GM12878 (cell line): ENCODE measurements around the gene ADGRV1. TPM values are rescaled to one million over a fixed set of nuclear protein-coding genes. Genes with fewer than 3 reads are reported as not detected.

Source experiments
- ATAC-seq: fragments of 200-7000 bp; cut with Tn5 transposase; 3 replicates; pipeline ENCODE4 v1.9.1; 2020; ENCODE audit warnings: mild to moderate bottlenecking, moderate library complexity
- BruUV-seq: library from RNA; stranded (reverse); fragments of 400-500 nt; replicated peaks from 2 replicates; lab custom pipeline; 2021; lab: Mats Ljungman, UMichigan
- CTCF ChIA-PET: fragments of 300-600 bp; sonication (Branson Sonifier 250); formaldehyde crosslinking; extraction: SDS; loops from one replicate; lab custom pipeline; 2021; ENCODE audit warnings: inconsistent platforms; lab: Yijun Ruan, JAX
- POLR2A ChIA-PET: fragments of 350-600 bp; formaldehyde crosslinking; extraction: SDS; loops from one replicate; lab custom pipeline; 2021; ENCODE audit warnings: inconsistent platforms; lab: Charles Lee
- RAD21 ChIA-PET: fragments of 300-600 bp; sonication (Branson Sonifier 250); formaldehyde crosslinking; loops from one replicate; lab custom pipeline; 2023; ENCODE audit warnings: antibody characterized with exemption; ENCODE audit not compliant: unreplicated experiment; lab: Charles Lee
- SMC1A ChIA-PET: fragments of 300-600 bp; sonication (Branson Sonifier 250); formaldehyde crosslinking; loops from one replicate; lab custom pipeline; 2023; ENCODE audit not compliant: unreplicated experiment, uncharacterized antibody; lab: Charles Lee
- DNase-seq: peaks from one replicate; pipeline ENCODE4 v3.0.0-alpha.2; 2011; ENCODE audit warnings: low read depth, low spot score
- FAIRE-seq: peaks from 3 replicates; lab custom pipeline; 2011; peaks lifted over from hg19 to GRCh38; lab: Jason Lieb, UNC
- H2AFZ ChIP-seq: 2 replicates; pipeline ENCODE4 v1.6.0; 2011; ENCODE audit warnings: low read depth, low read length, control low read depth; ENCODE audit not compliant: control insufficient read depth
- H3K27ac ChIP-seq: 2 replicates; pipeline ENCODE4 v1.5.1; 2011; ENCODE audit warnings: control low read depth; ENCODE audit not compliant: control insufficient read depth, insufficient read depth
- H3K27me3 ChIP-seq, 2 experiments: replicated peaks in 1 of 2; 2 replicates each; pipeline versions ENCODE4 v1.6.0 to v1.6.1; 2011; ENCODE audit warnings: low read length in 1 of 2; ENCODE audit not compliant: control insufficient read depth in 2 of 2, insufficient read depth in 2 of 2
- H3K36me3 ChIP-seq, 2 experiments: 2 replicates each; pipeline ENCODE4 v1.5.1; 2011; ENCODE audit warnings: low read length in 1 of 2; ENCODE audit not compliant: control insufficient read depth in 2 of 2, insufficient read depth in 2 of 2
- H3K4me1 ChIP-seq: 2 replicates; pipeline ENCODE4 v1.6.1; 2011; ENCODE audit warnings: mild to moderate bottlenecking, low read length, moderate library complexity, mixed read lengths; ENCODE audit not compliant: control insufficient read depth, insufficient read depth
- H3K4me2 ChIP-seq: 2 replicates; pipeline ENCODE4 v1.6.0; 2011; ENCODE audit warnings: control low read depth; ENCODE audit not compliant: control insufficient read depth, insufficient read depth
- H3K4me3 ChIP-seq: fragments of 200-600 bp; sonication (generic); 2 replicates; pipeline ENCODE4 v1.5.1; 2016
- H3K79me2 ChIP-seq: 2 replicates; pipeline ENCODE4 v1.6.0; 2011; ENCODE audit warnings: low read length; ENCODE audit not compliant: control insufficient read depth, insufficient read depth
- H3K9ac ChIP-seq: 2 replicates; pipeline ENCODE4 v1.8.0; 2011; ENCODE audit warnings: low read length, control low read depth, mixed read lengths; ENCODE audit not compliant: control insufficient read depth, insufficient read depth
- H3K9me3 ChIP-seq: replicated peaks from 3 replicates; pipeline ENCODE4 v1.5.1; 2011; ENCODE audit warnings: mild to moderate bottlenecking, low read length; ENCODE audit not compliant: control insufficient read depth, insufficient read depth
- H4K20me1 ChIP-seq: 2 replicates; pipeline ENCODE4 v1.6.0; 2011; ENCODE audit not compliant: control insufficient read depth, insufficient read depth
- ATF7 ChIP-seq: fragments of 450-650 bp; IDR thresholded peaks from 2 replicates; pipeline ENCODE4 v1.6.1; 2016; ENCODE audit warnings: low read depth, mild to moderate bottlenecking
- BCL11A ChIP-seq: IDR thresholded peaks from 2 replicates; pipeline ENCODE4 v1.6.1; 2011; ENCODE audit warnings: low read depth, low read length
- CTCF ChIP-seq, 3 experiments: IDR thresholded peaks in 2 of 3; conservative IDR thresholded peaks in 1 of 3; 2 replicates each; pipeline ENCODE4 v1.5.1; 2011; ENCODE audit warnings: low read depth in 3 of 3, low read length in 3 of 3, mild to moderate bottlenecking in 3 of 3, control low read depth in 2 of 3, moderate library complexity in 2 of 3, inconsistent platforms in 1 of 3, mixed read lengths in 1 of 3; ENCODE audit not compliant: control insufficient read depth in 2 of 3, insufficient read depth in 1 of 3; ENCODE audit errors: extremely low read depth in 1 of 3
- FOS ChIP-seq: IDR thresholded peaks from 3 replicates; pipeline ENCODE4 v1.6.1; 2011; ENCODE audit warnings: borderline replicate concordance; ENCODE audit not compliant: insufficient read length; ENCODE audit errors: extremely low read depth
- IRF5 ChIP-seq: fragments of 450-650 bp; IDR thresholded peaks from 2 replicates; pipeline ENCODE4 v1.6.1; 2017; ENCODE audit warnings: borderline replicate concordance
- MXI1 ChIP-seq: fragments of 150-350 bp; IDR thresholded peaks from 2 replicates; pipeline ENCODE4 v1.6.1; 2011; ENCODE audit warnings: low read depth, mild to moderate bottlenecking, inconsistent platforms, low read length, improper control_type of control experiment
- NR2C1 ChIP-seq: fragments of 450-650 bp; IDR thresholded peaks from 2 replicates; pipeline ENCODE4 v1.6.1; 2017; ENCODE audit warnings: antibody characterized with exemption, mild to moderate bottlenecking, moderate library complexity
- NR2C2 ChIP-seq: IDR thresholded peaks from 2 replicates; pipeline ENCODE4 v1.6.1; 2011; ENCODE audit warnings: borderline replicate concordance, low read depth; ENCODE audit not compliant: control insufficient read depth, insufficient read length
- PML ChIP-seq: IDR thresholded peaks from 2 replicates; pipeline ENCODE4 v1.6.1; 2012; ENCODE audit warnings: low read length, inconsistent platforms
- POLR2A ChIP-seq: IDR thresholded peaks from 2 replicates; pipeline ENCODE4 v1.6.1; 2011; ENCODE audit warnings: low read depth, mild to moderate bottlenecking, low read length
- POU2F2 ChIP-seq: IDR thresholded peaks from 3 replicates; pipeline ENCODE4 v1.6.1; 2011; ENCODE audit warnings: low read depth, mild to moderate bottlenecking, low read length, borderline replicate concordance
- RFX5 ChIP-seq: IDR thresholded peaks from 2 replicates; pipeline ENCODE4 v1.6.1; 2011; ENCODE audit warnings: low read depth, low read length, improper control_type of control experiment
- SMC3 ChIP-seq: IDR thresholded peaks from 2 replicates; pipeline ENCODE4 v1.6.1; 2011; ENCODE audit warnings: low read length, improper control_type of control experiment, borderline replicate concordance
- SREBF1 ChIP-seq: IDR thresholded peaks from 2 replicates; pipeline ENCODE4 v1.6.1; 2012; ENCODE audit warnings: mild to moderate bottlenecking, low read length
- STAT3 ChIP-seq: IDR thresholded peaks from 2 replicates; pipeline ENCODE4 v1.6.1; 2011; ENCODE audit warnings: low read depth, low read length, improper control_type of control experiment
- TARDBP ChIP-seq: IDR thresholded peaks from 2 replicates; pipeline ENCODE4 v1.6.1; 2016; ENCODE audit warnings: borderline replicate concordance
- TCF12 ChIP-seq: IDR thresholded peaks from 2 replicates; pipeline ENCODE4 v1.6.1; 2011; ENCODE audit warnings: low read depth, mild to moderate bottlenecking, low read length
- TCF3 ChIP-seq: IDR thresholded peaks from 2 replicates; pipeline ENCODE4 v1.6.1; 2012; ENCODE audit warnings: low read depth, mild to moderate bottlenecking, low read length, borderline replicate concordance; ENCODE audit not compliant: insufficient read depth
- YBX1 ChIP-seq: fragments of 450-650 bp; IDR thresholded peaks from 2 replicates; pipeline ENCODE4 v1.6.1; 2016; ENCODE audit warnings: antibody characterized with exemption
- ZBED1 ChIP-seq: IDR thresholded peaks from 2 replicates; pipeline ENCODE4 v1.6.1; 2016; ENCODE audit warnings: borderline replicate concordance
- ZNF24 ChIP-seq: fragments of 450-650 bp; IDR thresholded peaks from 2 replicates; pipeline ENCODE4 v1.6.1; 2017; ENCODE audit warnings: antibody characterized with exemption, mild to moderate bottlenecking
- WGBS: methylation state at CpG from one replicate; pipeline ENCODE4 v1.1.6; 2016; ENCODE audit warnings: low lambda C conversion rate; ENCODE audit not compliant: insufficient replicate concordance, insufficient coverage; ENCODE audit errors: missing lambda C conversion rate; 5-methylcytosine and 5-hydroxymethylcytosine counted together
- in situ Hi-C: fragments of 300-500 bp; cut with MboI; formaldehyde crosslinking; loops from 9 replicates; pipeline ENCODE4 v1.14.3; 2018; ENCODE audit warnings: mixed read lengths
- intact Hi-C: fragments of 100-400 bp; cut with micrococcal nuclease; formaldehyde crosslinking; loops from one replicate; pipeline ENCODE4 v1.14.2; 2022; ENCODE audit not compliant: unreplicated experiment
- polyA plus RNA-seq, 11 experiments: library from polyadenylated mRNA; depleted of rRNA in 4 of 11; unstranded in 6 of 11; stranded (reverse) in 5 of 11; fragments of >200 nt; fragmentation: Nextera tagmentation in 4 of 11; fragmentation: Illumina TruSeq in 1 of 11; extraction: Ambion mirVana in 4 of 11; extraction: Trizol in 1 of 11; gene quantifications; 1 replicate in 1 of 11; 2 replicates in 10 of 11; pipeline versions ENCODE4 v1.2.1 to v1.2.3, GENCODE V29; 2011 to 2016; ENCODE audit warnings: inconsistent platforms in 2 of 11, missing spikeins in 2 of 11, low read depth in 1 of 11
- total RNA-seq, 4 experiments: library from RNA; depleted of rRNA in 3 of 4; stranded (reverse); fragments of >200 nt in 3 of 4; fragmentation: Illumina TruSeq in 1 of 4; extraction: Trizol in 1 of 4; gene quantifications; 2 replicates each; pipeline versions ENCODE4 v1.2.1 to v1.2.3, GENCODE V29; 2013 to 2021

Gene ADGRV1
- total and polyA plus RNA-seq, 10 of the 15 experiments (the other 5 are each of a cell fraction or from before 2014, with no cell fraction given): 0.04 to 8.1 (median 0.16) TPM; not detected in 1

- no peak for TF ChIP-seq STAT3
- no peak for TF ChIP-seq PML
- no peak for TF ChIP-seq FOS
- TF ChIP-seq ZBED1: no peak
- TF ChIP-seq TCF3: no peak
- no peak for TF ChIP-seq MXI1
- no peak for TF ChIP-seq NR2C2
- no peak for TF ChIP-seq IRF5
- no peak for TF ChIP-seq ATF7
These were observed 219.4 kb downstream of the ADGRV1 start (continued) for GRCh38 chr5:90777959-90778358.

GRCh38 chr5:90783460-90784333 is 225.1 kb downstream of the ADGRV1 start:
- no peaks in the 10 kb centered on the region for H3K4me1 ChIP-seq
- RAD21 ChIA-PET: interaction anchor here (0.7 to 2.8 kb wide), 16 partner anchors 8 to 601 kb away, joined by 3 to 27 read pairs (median 4); no protein-coding TSS in a partner anchor
- CTCF ChIA-PET: interaction anchor here (0.5 to 6.0 kb wide), 35 partner anchors 8 to 614 kb away, joined by 3 to 38 read pairs (median 4); partner anchors contain the start of gene CETN3
- no peak for TF ChIP-seq TARDBP
- no peak for TF ChIP-seq BCL11A
- no peak for TF ChIP-seq RFX5
- no peak for TF ChIP-seq NR2C1
- peak; percentile 69; the same call in 1 of the 2 replicates for TF ChIP-seq SMC3
- no peak for TF ChIP-seq TCF12
- TF ChIP-seq SREBF1: no peak
- TF ChIP-seq YBX1: no peak
- no peak for TF ChIP-seq POLR2A
- TF ChIP-seq CTCF (IDR thresholded peaks at IDR 0.05 in 2 of 3, conservative IDR thresholded peaks at IDR 0.05 in 1 of 3; ENCODE audit: control insufficient read depth in 2 of 3, extremely low read depth in 1 of 3, insufficient read depth in 1 of 3, low read depth in 3 of 3, low read length in 3 of 3): peak; percentile 81 to 91 (median 83)
- TF ChIP-seq ZNF24: no peak
- 0 out of 3 replicates have a peak, but pooled peaks have one; percentile 21 for TF ChIP-seq POU2F2

More at GRCh38 chr5:90783460-90784333, 225.1 kb downstream of the ADGRV1 start:
- Histone ChIP-seq H3K4me2 (no peak overlapping the region), H3K4me3 (no peak overlapping the region), H3K9me3 (no peaks in the 10 kb centered on the region), H2AFZ (peak overlapping the region; percentile 17; the same call in 1 of the 2 replicates), H4K20me1 (no peaks in the 10 kb centered on the region), H3K79me2 (no peaks in the 10 kb centered on the region), H3K9ac (no peak overlapping the region), H3K27ac (no peak overlapping the region), H3K36me3 (no peaks in the 10 kb centered on the region), H3K27me3 (no peaks in the 10 kb centered on the region)
- intact Hi-C loops (loop anchor here (1.0 to 5.0 kb wide), 5 partner anchors 74 to 348 kb away; no protein-coding TSS in a partner anchor), in situ Hi-C loops (loop anchor here (5.0 kb wide), 1 partner anchor 346 kb away; no protein-coding TSS in a partner anchor)
- DNase-seq (peak; percentile 25), FAIRE-seq (no peak), ATAC-seq (peak; percentile 92)
- no TSS peak for BruUV-seq
- SMC1A ChIA-PET: interaction anchor here (0.6 to 2.9 kb wide), 17 partner anchors 9 to 636 kb away, joined by 3 to 20 read pairs (median 4); partner anchors contain the start of gene LYSMD3
- whole genome bisulfite sequencing: 1% methylated on average over 4 of the region's 4 CpGs
- POLR2A ChIA-PET: no interaction called here
